Measurements from ENCODE around the gene TRAPPC1. TPM values are rescaled to one million over a fixed set of nuclear protein-coding genes. Genes with fewer than 3 reads are reported as not detected.

TRAPPC1 gene
- total and polyA plus RNA-seq, 10 of the 15 experiments (the other 5 are each of a cell fraction or from before 2014, with no cell fraction given): 31.3 to 306 (median 134) TPM

- TF ChIP-seq SKIL (IDR thresholded peaks at IDR 0.05; ENCODE audit: low read depth, poor library complexity, severe bottlenecking): no peak
- TF ChIP-seq TCF7 (IDR thresholded peaks at IDR 0.05; ENCODE audit: borderline replicate concordance): no peak
- TF ChIP-seq IKZF2 (IDR thresholded peaks at IDR 0.05): no peak
- no peak for TF ChIP-seq YBX1 (IDR thresholded peaks at IDR 0.05)
- TF ChIP-seq IRF5 (IDR thresholded peaks at IDR 0.05; ENCODE audit: borderline replicate concordance): no peak
- TF ChIP-seq ATF2 (IDR thresholded peaks at IDR 0.05; ENCODE audit: low read length): no peak
- no peak for TF ChIP-seq BHLHE40 (IDR thresholded peaks at IDR 0.05; ENCODE audit: borderline replicate concordance in 1 of 2, low read depth in 2 of 2, low read length in 1 of 2)
- TF ChIP-seq SIN3A (IDR thresholded peaks at IDR 0.05; ENCODE audit: low read depth, low read length): no peak
- TF ChIP-seq RAD51 (IDR thresholded peaks at IDR 0.05): no peak
These were observed 39.9 kb upstream of the TRAPPC1 start (continued) for GRCh38 chr17:7971651-7972050.

All from GM12878 (cell line).